K562 (cell line): ENCODE measurements around the gene OBSCN. TPM values are rescaled to one million over a fixed set of nuclear protein-coding genes. Genes with fewer than 3 reads are reported as not detected.

Experiments used
- ARNT ChIP-seq, 2 experiments: fragments of 450-650 bp; IDR thresholded peaks; 2 replicates each; pipeline ENCODE4 v1.6.1; 2016; ENCODE audit warnings: mild to moderate bottlenecking in 1 of 2
- BDP1 ChIP-seq: IDR thresholded peaks from 3 replicates; pipeline ENCODE4 v1.6.1; 2011; ENCODE audit not compliant: insufficient read length, insufficient read depth
- CC2D1A ChIP-seq: fragments of 450-650 bp; IDR thresholded peaks from 2 replicates; pipeline ENCODE4 v1.6.1; 2017; ENCODE audit warnings: mild to moderate bottlenecking
- EGR1 ChIP-seq: fragments of 450-650 bp; conservative IDR thresholded peaks from 2 replicates; pipeline ENCODE4 v1.6.1; 2017; ENCODE audit warnings: mild to moderate bottlenecking
- JUND ChIP-seq, 2 experiments: IDR thresholded peaks; 2 replicates in 1 of 2; 3 replicates in 1 of 2; pipeline ENCODE4 v1.6.1; 2011; ENCODE audit warnings: borderline replicate concordance in 2 of 2, low read depth in 2 of 2, low read length in 2 of 2, improper control_type of control experiment in 1 of 2, missing biosample characterization in 1 of 2, missing genetic modification characterization in 1 of 2, missing genetic modification reagents in 1 of 2
- MAZ ChIP-seq, 2 experiments: fragments of 450-650 bp in 1 of 2; sonication (generic) in 1 of 2; formaldehyde crosslinking; IDR thresholded peaks in 1 of 2; conservative IDR thresholded peaks in 1 of 2; 2 replicates each; pipeline versions ENCODE4 v1.4.0 to v1.5.0; 2020; ENCODE audit warnings: mild to moderate bottlenecking in 1 of 2, missing genetic modification reagents in 1 of 2
- SMARCE1 ChIP-seq: fragments of 450-650 bp; IDR thresholded peaks from 2 replicates; pipeline ENCODE4 v1.7.1; 2016; ENCODE audit warnings: mild to moderate bottlenecking
- SP1 ChIP-seq: sonication (generic); formaldehyde crosslinking; IDR thresholded peaks from 2 replicates; pipeline ENCODE4 v1.8.1; 2022; ENCODE audit warnings: mild to moderate bottlenecking, missing genetic modification reagents
- TSHZ1 ChIP-seq: fragments of 250-450 bp; sonication (Bioruptor Pico); IDR thresholded peaks from 2 replicates; pipeline ENCODE4 v1.4.0; 2020; ENCODE audit warnings: mild to moderate bottlenecking, moderate library complexity
- VEZF1 ChIP-seq: fragments of 200-800 bp; sonication (Bioruptor generic); IDR thresholded peaks from 2 replicates; pipeline ENCODE4 v1.6.1; 2017; ENCODE audit warnings: missing genetic modification characterization, missing compliant biosample characterization
- ZBTB11 ChIP-seq, 3 experiments: fragments of 200-800 bp in 1 of 3; fragments of 250-450 bp in 1 of 3; fragments of 450-650 bp in 1 of 3; sonication (Bioruptor Pico) in 1 of 3; sonication (Bioruptor generic) in 1 of 3; formaldehyde crosslinking in 1 of 3; IDR thresholded peaks; 2 replicates each; pipeline versions ENCODE4 v1.6.1 to v1.8.0; 2016 to 2022; ENCODE audit warnings: mild to moderate bottlenecking in 2 of 3, missing genetic modification characterization in 2 of 3, missing compliant biosample characterization in 1 of 3, moderate library complexity in 1 of 3
- ZFP36 ChIP-seq: fragments of 150-350 bp; IDR thresholded peaks from 2 replicates; pipeline ENCODE4 v1.6.1; 2018; ENCODE audit warnings: low read length, low read depth; ENCODE audit not compliant: partially characterized antibody
- ZNF280B ChIP-seq: fragments of 250-450 bp; sonication (Bioruptor Pico); IDR thresholded peaks from 2 replicates; pipeline ENCODE4 v1.5.1; 2021; ENCODE audit warnings: mild to moderate bottlenecking
- polyA plus RNA-seq, 8 experiments: library from polyadenylated mRNA; depleted of rRNA in 4 of 8; stranded (reverse) in 5 of 8; unstranded in 3 of 8; fragments of >200 nt; fragmentation: Nextera tagmentation in 2 of 8; fragmentation: Illumina TruSeq in 1 of 8; extraction: Ambion mirVana in 2 of 8; extraction: Trizol in 1 of 8; gene quantifications; 2 replicates each; pipeline versions ENCODE4 v1.2.1 to v1.2.3, GENCODE V29; 2011 to 2014; ENCODE audit warnings: inconsistent platforms in 1 of 8, missing spikeins in 1 of 8
- total RNA-seq, 7 experiments: library from RNA; depleted of rRNA in 6 of 7; stranded (reverse); fragments of >200 nt in 6 of 7; fragmentation: Illumina TruSeq in 2 of 7; extraction: Trizol in 2 of 7; gene quantifications; 2 replicates each; pipeline versions ENCODE4 v1.2.1 to v1.2.3, GENCODE V29; 2011 to 2021; ENCODE audit warnings: low replicate concordance in 1 of 7

OBSCN gene
- total and polyA plus RNA-seq, 9 of the 15 experiments (the other 6 are each of a cell fraction or from before 2014, with no cell fraction given): 0.18 to 19.7 (median 3.6) TPM

GRCh38 chr1:228178737-228179684 is 28.8 kb upstream of the OBSCN start (continued):
- peak; percentile 40; the same call in 1 of the 2 replicates for TF ChIP-seq JUND (IDR thresholded peaks at IDR 0.05; ENCODE audit: borderline replicate concordance, low read depth, low read length)
- peak; percentile 24; the same call in 1 of the 3 replicates for TF ChIP-seq JUND (tag; IDR thresholded peaks at IDR 0.05; ENCODE audit: borderline replicate concordance, low read depth, low read length)
- no peak for TF ChIP-seq ZNF280B (CRISPR knock-in tag)
- peak; percentile 91 for TF ChIP-seq EGR1
- TF ChIP-seq ZFP36: peak; percentile 2
- TF ChIP-seq MAZ (CRISPR knock-in tag; conservative IDR thresholded peaks at IDR 0.05 in 1 of 2, IDR thresholded peaks at IDR 0.05 in 1 of 2): peak; percentile 69 to 83; a peak in 3 of 4 replicates
- peak; percentile 87; the same call in 1 of the 2 replicates for TF ChIP-seq CC2D1A
- TF ChIP-seq VEZF1: peak; percentile 72; the same call in 1 of the 2 replicates
- 0 out of 2 replicates have a peak, but pooled peaks have one; percentile 39 for TF ChIP-seq SP1
- no peak for TF ChIP-seq TSHZ1 (CRISPR knock-in tag)
- no peak for TF ChIP-seq BDP1
- peak; percentile 87 for TF ChIP-seq SMARCE1
- peak in 1 of 3 experiments; percentile 62; a peak in 2 of 6 replicates for TF ChIP-seq ZBTB11 (CRISPR knock-in tag; IDR thresholded peaks at IDR 0.05)
- TF ChIP-seq ARNT (IDR thresholded peaks at IDR 0.05): peak; percentile 74 to 82
